K562 (cell line): Measurements from ENCODE around the gene SLC37A4. TPM values are rescaled to one million over a fixed set of nuclear protein-coding genes. Genes with fewer than 3 reads are reported as not detected.

Experiments used
- ATAC-seq: fragments of 200-7000 bp; cut with Tn5 transposase; 3 replicates; pipeline ENCODE4 v1.9.1; 2020; ENCODE audit warnings: moderate library complexity
- BruUV-seq: library from RNA; stranded (reverse); fragments of 400-500 nt; replicated peaks from 2 replicates; lab custom pipeline; 2021; lab: Mats Ljungman, UMichigan
- CTCF ChIA-PET: fragments of 300-600 bp; formaldehyde crosslinking; extraction: SDS; loops from one replicate; lab custom pipeline; 2021; ENCODE audit warnings: low intra/inter-chr PET ratio; lab: Yijun Ruan, JAX
- POLR2A ChIA-PET: fragments of 300-600, 350-650 bp; sonication (Branson Sonifier 250); formaldehyde crosslinking; extraction: SDS; loops from one replicate; lab custom pipeline; 2021; ENCODE audit warnings: antibody characterized with exemption, inconsistent platforms; lab: Yijun Ruan, JAX
- DNase-seq, 4 experiments: peaks; one replicate each; pipeline versions ENCODE4 v3.0.0 to v3.0.0-alpha.2; 2011 to 2018; ENCODE audit warnings: low spot score in 3 of 4, mixed read lengths in 3 of 4; ENCODE audit errors: extremely low read depth in 1 of 4
- FAIRE-seq: peaks from 2 replicates; lab custom pipeline; 2011; peaks lifted over from hg19 to GRCh38; lab: Jason Lieb, UNC
- H2AFZ ChIP-seq: 2 replicates; pipeline ENCODE4 v1.6.0; 2011; ENCODE audit warnings: low read depth, low read length, control low read depth, inconsistent platforms
- H3K27ac ChIP-seq: fragments of 200-600 bp; 3 replicates; pipeline ENCODE4 v1.8.0; 2011; ENCODE audit warnings: low read depth, mild to moderate bottlenecking, control low read depth, inconsistent platforms, low read length, moderate library complexity, mixed read lengths; ENCODE audit errors: extremely low read depth
- H3K27me3 ChIP-seq, 2 experiments: fragments of 300-600 bp in 1 of 2; 2 replicates in 1 of 2; 3 replicates in 1 of 2; pipeline versions ENCODE4 v1.6.0 to v1.8.0; 2011; ENCODE audit warnings: inconsistent platforms in 2 of 2, low read length in 2 of 2, mild to moderate bottlenecking in 1 of 2, mixed read lengths in 1 of 2, moderate library complexity in 1 of 2; ENCODE audit not compliant: control insufficient read depth in 2 of 2, insufficient read depth in 2 of 2
- H3K36me3 ChIP-seq: fragments of 300-600 bp; 3 replicates; pipeline ENCODE4 v1.8.0; 2011; ENCODE audit warnings: mild to moderate bottlenecking, low read length, inconsistent platforms; ENCODE audit not compliant: control insufficient read depth, insufficient read depth
- H3K4me1 ChIP-seq, 2 experiments: fragments of 200-600 bp in 1 of 2; replicated peaks in 1 of 2; 2 replicates in 1 of 2; 3 replicates in 1 of 2; pipeline versions ENCODE4 v1.5.1 to v1.8.0; 2011; ENCODE audit warnings: inconsistent platforms in 2 of 2, low read length in 2 of 2, mild to moderate bottlenecking in 1 of 2, mixed read lengths in 1 of 2, moderate library complexity in 1 of 2; ENCODE audit not compliant: control insufficient read depth in 2 of 2, insufficient read depth in 2 of 2
- H3K4me2 ChIP-seq: 2 replicates; pipeline ENCODE4 v1.6.1; 2011; ENCODE audit warnings: low read length, control low read depth, inconsistent platforms, mixed read lengths; ENCODE audit not compliant: insufficient read depth
- H3K4me3 ChIP-seq: fragments of 200-600 bp; sonication (generic), shearing (Covaris generic); 2 replicates; pipeline ENCODE4 v1.5.1; 2016; ENCODE audit warnings: control low read depth, inconsistent platforms
- H3K79me2 ChIP-seq: fragments of 200-600 bp; 3 replicates; pipeline ENCODE4 v1.8.0; 2011; ENCODE audit warnings: low read length, inconsistent platforms; ENCODE audit not compliant: control insufficient read depth, insufficient read depth
- H3K9ac ChIP-seq, 2 experiments: 2 replicates each; pipeline versions ENCODE4 v1.6.0 to v1.6.1; 2011; ENCODE audit warnings: low read depth in 2 of 2, low read length in 2 of 2, control low read depth in 1 of 2, inconsistent platforms in 1 of 2, mild to moderate bottlenecking in 1 of 2, mixed read lengths in 1 of 2; ENCODE audit not compliant: insufficient read depth in 1 of 2
- H3K9me1 ChIP-seq: one replicate; pipeline ENCODE4 v1.6.0; 2011; ENCODE audit warnings: inconsistent platforms, mild to moderate bottlenecking, low read length, moderate library complexity; ENCODE audit not compliant: control insufficient read depth, insufficient read depth
- H3K9me3 ChIP-seq: replicated peaks from 2 replicates; pipeline ENCODE4 v1.5.1; 2011; ENCODE audit warnings: low read depth, low read length, inconsistent platforms; ENCODE audit not compliant: control insufficient read depth, insufficient read depth
- H4K20me1 ChIP-seq: replicated peaks from 2 replicates; pipeline ENCODE4 v1.6.1; 2011; ENCODE audit warnings: low read length, inconsistent platforms, mixed read lengths; ENCODE audit not compliant: control insufficient read depth, insufficient read depth
- ARID3A ChIP-seq: IDR thresholded peaks from 2 replicates; pipeline ENCODE4 v1.6.1; 2012; ENCODE audit warnings: low read depth, low read length, improper control_type of control experiment, borderline replicate concordance
- BRCA1 ChIP-seq, 2 experiments: fragments of 450-650 bp in 1 of 2; sonication (generic) in 1 of 2; formaldehyde crosslinking in 1 of 2; IDR thresholded peaks; 2 replicates each; pipeline versions ENCODE4 v1.5.0 to v1.6.1; 2017 to 2020; ENCODE audit warnings: mild to moderate bottlenecking in 1 of 2, missing genetic modification reagents in 1 of 2
- CHD2 ChIP-seq: IDR thresholded peaks from 2 replicates; pipeline ENCODE4 v1.6.1; 2011; ENCODE audit warnings: low read depth, low read length
- CREM ChIP-seq: IDR thresholded peaks from 2 replicates; pipeline ENCODE4 v1.6.1; 2014; ENCODE audit warnings: antibody characterized with exemption, low read depth
- E2F4 ChIP-seq: sonication (generic); formaldehyde crosslinking; IDR thresholded peaks from 2 replicates; pipeline ENCODE4 v1.8.0; 2022; ENCODE audit warnings: mild to moderate bottlenecking, low read depth, missing genetic modification reagents
- SIN3A ChIP-seq, 2 experiments: fragments of 150-350 bp in 1 of 2; IDR thresholded peaks; 2 replicates each; pipeline ENCODE4 v1.6.1; 2011 to 2016; ENCODE audit warnings: borderline replicate concordance in 2 of 2, low read depth in 2 of 2, low read length in 2 of 2, mild to moderate bottlenecking in 2 of 2, moderate library complexity in 2 of 2; ENCODE audit not compliant: control insufficient read depth in 1 of 2
- SIX5 ChIP-seq, 2 experiments: IDR thresholded peaks; 2 replicates each; pipeline ENCODE4 v1.6.1; 2011; ENCODE audit warnings: low read length in 2 of 2, borderline replicate concordance in 1 of 2, low read depth in 1 of 2, mild to moderate bottlenecking in 1 of 2, moderate library complexity in 1 of 2; ENCODE audit not compliant: insufficient read depth in 1 of 2
- USF1 ChIP-seq: sonication (generic); formaldehyde crosslinking; IDR thresholded peaks from 2 replicates; pipeline ENCODE4 v1.9.0; 2022; ENCODE audit warnings: mild to moderate bottlenecking, missing genetic modification reagents
- ZBTB1 ChIP-seq: sonication (generic); formaldehyde crosslinking; IDR thresholded peaks from 2 replicates; pipeline ENCODE4 v1.8.1; 2023; ENCODE audit warnings: missing genetic modification reagents, low read depth, mild to moderate bottlenecking, borderline replicate concordance
- ZNF263 ChIP-seq: sonication (generic); formaldehyde crosslinking; IDR thresholded peaks from 2 replicates; pipeline ENCODE4 v1.8.0; 2022; ENCODE audit warnings: mild to moderate bottlenecking, missing genetic modification reagents, borderline replicate concordance
- WGBS: fragments of 100-300 bp; shearing (Covaris generic); methylation state at CpG from one replicate; pipeline ENCODE4 v1.1.6; 2016; ENCODE audit warnings: low coverage, mixed read lengths; ENCODE audit not compliant: insufficient coverage; ENCODE audit errors: missing lambda C conversion rate; 5-methylcytosine and 5-hydroxymethylcytosine counted together
- in situ Hi-C: fragments of 300-500 bp; cut with MboI; formaldehyde crosslinking; loops from 4 replicates; pipeline ENCODE4 v1.15.0; 2018; ENCODE audit warnings: inconsistent platforms, mixed read lengths
- intact Hi-C: fragments of 100-400 bp; cut with micrococcal nuclease; formaldehyde crosslinking; loops from 2 replicates; pipeline ENCODE4 v1.14.2; 2022
- polyA plus RNA-seq, 8 experiments: library from polyadenylated mRNA; depleted of rRNA in 4 of 8; stranded (reverse) in 5 of 8; unstranded in 3 of 8; fragments of >200 nt; fragmentation: Nextera tagmentation in 2 of 8; fragmentation: Illumina TruSeq in 1 of 8; extraction: Ambion mirVana in 2 of 8; extraction: Trizol in 1 of 8; gene quantifications; 2 replicates each; pipeline versions ENCODE4 v1.2.1 to v1.2.3, GENCODE V29; 2011 to 2014; ENCODE audit warnings: inconsistent platforms in 1 of 8, missing spikeins in 1 of 8
- total RNA-seq, 7 experiments: library from RNA; depleted of rRNA in 6 of 7; stranded (reverse); fragments of >200 nt in 6 of 7; fragmentation: Illumina TruSeq in 2 of 7; extraction: Trizol in 2 of 7; gene quantifications; 2 replicates each; pipeline versions ENCODE4 v1.2.1 to v1.2.3, GENCODE V29; 2011 to 2021; ENCODE audit warnings: low replicate concordance in 1 of 7
- TF ChIP-seq, protein P1 (sequence below): sonication (generic); formaldehyde crosslinking; IDR thresholded peaks from 2 replicates; pipeline ENCODE4 v1.8.1; 2023; ENCODE audit warnings: mild to moderate bottlenecking, missing genetic modification reagents, moderate library complexity
- TF ChIP-seq, protein P2 (sequence below): sonication (generic); formaldehyde crosslinking; IDR thresholded peaks from 2 replicates; pipeline ENCODE4 v1.8.1; 2023; ENCODE audit warnings: mild to moderate bottlenecking, missing genetic modification reagents

Gene SLC37A4
- total and polyA plus RNA-seq, 9 of the 15 experiments (the other 6 are each of a cell fraction or from before 2014, with no cell fraction given): 24.7 to 73.9 (median 40.7) TPM

DNA sequence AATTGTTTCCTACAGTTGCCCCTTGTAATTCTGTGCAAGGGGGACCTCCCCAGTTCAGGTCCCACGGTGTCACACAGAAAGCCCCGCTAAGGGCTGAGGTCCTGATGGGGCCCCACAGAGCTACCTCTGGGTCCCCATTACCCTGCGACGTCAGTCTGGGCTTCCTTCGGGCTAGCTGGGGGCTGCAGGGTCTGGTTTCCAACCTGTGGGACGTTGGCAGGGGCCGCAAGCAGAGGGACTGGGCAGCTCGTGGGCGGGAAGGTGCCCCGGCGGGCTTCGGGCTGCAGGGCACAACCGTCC lies 698 bp downstream of the SLC37A4 start:
- H3K9me1 ChIP-seq: no peaks in the 10 kb centered on the region
- peaks cover 12% of the 10 kb centered on the region for H4K20me1 ChIP-seq
- H3K27ac ChIP-seq: peak overlapping the region; percentile 92
- peaks cover 39% of the 10 kb centered on the region for H3K79me2 ChIP-seq
- intact Hi-C loops: loop anchor here (1.0 to 2.0 kb wide), 2 partner anchors 12 to 71 kb away; partner anchors contain the start of genes DPAGT1, RPS25 and TRAPPC4
- no TSS peak for BruUV-seq
- ChIA-PET POLR2A (interaction anchor here (0.6 to 1.2 kb wide), 5 partner anchors 15 to 152 kb away, joined by 3 to 4 read pairs (median 4); partner anchors contain the start of gene VPS11), CTCF (no interaction called here)
- TF ChIP-seq BRCA1 (IDR thresholded peaks at IDR 0.05) (no peak), BRCA1 (CRISPR knock-in tag; IDR thresholded peaks at IDR 0.05) (0 out of 2 replicates have a peak, but pooled peaks have one; percentile 21), ZBTB1 (CRISPR knock-in tag) (0 out of 2 replicates have a peak, but pooled peaks have one; percentile 3), USF1 (CRISPR knock-in tag) (no peak), CREM (0 out of 2 replicates have a peak, but pooled peaks have one; percentile 3), E2F4 (CRISPR knock-in tag) (0 out of 2 replicates have a peak, but pooled peaks have one; percentile 4), CHD2 (no peak), SIN3A (IDR thresholded peaks at IDR 0.05; ENCODE audit: borderline replicate concordance in 2 of 2, control insufficient read depth in 1 of 2, low read depth in 2 of 2, low read length in 2 of 2) (no peak), SIX5 (IDR thresholded peaks at IDR 0.05; ENCODE audit: borderline replicate concordance in 1 of 2, insufficient read depth in 1 of 2, low read depth in 1 of 2, low read length in 2 of 2) (0 out of 4 replicates have a peak, but pooled peaks of 1 of the 2 experiments have one; percentile 1), ARID3A (no peak), ZNF263 (CRISPR knock-in tag) (0 out of 2 replicates have a peak, but pooled peaks have one; percentile 27)
- TF ChIP-seq, protein P1, sequence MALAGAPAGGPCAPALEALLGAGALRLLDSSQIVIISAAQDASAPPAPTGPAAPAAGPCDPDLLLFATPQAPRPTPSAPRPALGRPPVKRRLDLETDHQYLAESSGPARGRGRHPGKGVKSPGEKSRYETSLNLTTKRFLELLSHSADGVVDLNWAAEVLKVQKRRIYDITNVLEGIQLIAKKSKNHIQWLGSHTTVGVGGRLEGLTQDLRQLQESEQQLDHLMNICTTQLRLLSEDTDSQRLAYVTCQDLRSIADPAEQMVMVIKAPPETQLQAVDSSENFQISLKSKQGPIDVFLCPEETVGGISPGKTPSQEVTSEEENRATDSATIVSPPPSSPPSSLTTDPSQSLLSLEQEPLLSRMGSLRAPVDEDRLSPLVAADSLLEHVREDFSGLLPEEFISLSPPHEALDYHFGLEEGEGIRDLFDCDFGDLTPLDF: 0 out of 2 replicates have a peak, but pooled peaks have one; percentile 14
- TF ChIP-seq, protein P2, sequence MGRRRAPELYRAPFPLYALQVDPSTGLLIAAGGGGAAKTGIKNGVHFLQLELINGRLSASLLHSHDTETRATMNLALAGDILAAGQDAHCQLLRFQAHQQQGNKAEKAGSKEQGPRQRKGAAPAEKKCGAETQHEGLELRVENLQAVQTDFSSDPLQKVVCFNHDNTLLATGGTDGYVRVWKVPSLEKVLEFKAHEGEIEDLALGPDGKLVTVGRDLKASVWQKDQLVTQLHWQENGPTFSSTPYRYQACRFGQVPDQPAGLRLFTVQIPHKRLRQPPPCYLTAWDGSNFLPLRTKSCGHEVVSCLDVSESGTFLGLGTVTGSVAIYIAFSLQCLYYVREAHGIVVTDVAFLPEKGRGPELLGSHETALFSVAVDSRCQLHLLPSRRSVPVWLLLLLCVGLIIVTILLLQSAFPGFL (CRISPR knock-in tag): 0 out of 2 replicates have a peak, but pooled peaks have one; percentile 54
- H3K4me2 ChIP-seq: peak overlapping the region; percentile 98
- in situ Hi-C loops: no loop called here
- peaks cover 42% of the 10 kb centered on the region for H3K36me3 ChIP-seq
- peak; percentile 17 for ATAC-seq
- no peaks in the 10 kb centered on the region for H3K27me3 ChIP-seq
- no peak for FAIRE-seq
- no peaks in the 10 kb centered on the region for H3K9me3 ChIP-seq
- H2AFZ ChIP-seq: peak overlapping the region; percentile 96
- peak overlapping the region; percentile 92 for H3K4me3 ChIP-seq
- DNase-seq: no peak
- WGBS: 4% methylated on average over 13 of the region's 13 CpGs
- peaks cover 35 to 45% of the 10 kb centered on the region in 2 experiments for H3K4me1 ChIP-seq
- H3K9ac ChIP-seq: peak overlapping the region; percentile 86 to 99
